ENCODE data around the gene SEMA6D.
A peak's percentile ranks its signal among the peaks of the same experiment; 100 is the strongest.

The SEMA6D gene

GRCh38 chr15:47744496-47744895 lies 27.2 kb downstream of the SEMA6D start:
- Histone ChIP-seq H3K4me3 (ENCODE audit: insufficient read depth in 1 of 2, low read depth in 1 of 2, low read length in 2 of 2) (no peak overlapping the region), H3K36me3 (ENCODE audit: control insufficient read depth in 1 of 2, insufficient read depth in 2 of 2, low read depth in 1 of 2, low read length in 2 of 2) (no peaks in the 10 kb centered on the region), H4K91ac (ENCODE audit: low read length) (no peak overlapping the region), H3K14ac (ENCODE audit: low read length in 2 of 2) (no peak overlapping the region), H3K27me3 (ENCODE audit: control insufficient read depth in 1 of 2, insufficient read depth in 1 of 2, low read length in 2 of 2) (no peaks in the 10 kb centered on the region), H2BK15ac (ENCODE audit: low read depth, poor library complexity, severe bottlenecking) (no peak overlapping the region), H3K18ac (ENCODE audit: low read depth in 1 of 2, low read length in 2 of 2) (no peak overlapping the region), H3K23ac (ENCODE audit: low read length in 2 of 2) (no peak overlapping the region), H2AK5ac (ENCODE audit: low read length, severe bottlenecking) (no peak overlapping the region), H3K4ac (ENCODE audit: low read depth in 1 of 2, low read length in 2 of 2) (no peak overlapping the region), H3K9me3 (ENCODE audit: control insufficient read depth, low read length) (no peaks in the 10 kb centered on the region), H3K9ac (ENCODE audit: low read length) (no peak overlapping the region), H2BK12ac (ENCODE audit: low read length in 2 of 2) (peak overlapping the region in 1 of 2 experiments; percentile 67), H3K4me2 (ENCODE audit: low read length, poor library complexity, severe bottlenecking) (no peak overlapping the region), H3K79me1 (replicated peaks; ENCODE audit: low read length, poor library complexity, severe bottlenecking) (no peaks in the 10 kb centered on the region), H2AFZ (ENCODE audit: low read depth, low read length) (no peak overlapping the region), H4K8ac (ENCODE audit: low read length) (peak overlapping the region; percentile 19), H3K4me1 (ENCODE audit: control insufficient read depth, insufficient read depth, low read depth, low read length) (no peaks in the 10 kb centered on the region), H2BK120ac (ENCODE audit: low read depth, low read length) (no peak overlapping the region), H2BK5ac (ENCODE audit: low read depth, low read length, poor library complexity, severe bottlenecking) (no peak overlapping the region), H3K27ac (ENCODE audit: low read length, poor library complexity, severe bottlenecking) (no peak overlapping the region)
- WGBS: 90% methylated on average over 9 of the region's 10 CpGs
- no peak for DNase-seq

GRCh38 chr15:47744973-47745372 lies 27.7 kb downstream of the SEMA6D start:
- Histone ChIP-seq H3K36me3 (ENCODE audit: control insufficient read depth in 1 of 2, insufficient read depth in 2 of 2, low read depth in 1 of 2, low read length in 2 of 2) (no peaks in the 10 kb centered on the region), H2BK120ac (ENCODE audit: low read depth, low read length) (no peak overlapping the region), H4K8ac (ENCODE audit: low read length) (no peak overlapping the region), H2AK5ac (ENCODE audit: low read length, severe bottlenecking) (no peak overlapping the region), H4K91ac (ENCODE audit: low read length) (no peak overlapping the region), H3K9ac (ENCODE audit: low read length) (no peak overlapping the region), H2AFZ (ENCODE audit: low read depth, low read length) (no peak overlapping the region), H3K79me1 (replicated peaks; ENCODE audit: low read length, poor library complexity, severe bottlenecking) (no peaks in the 10 kb centered on the region), H3K14ac (ENCODE audit: low read length in 2 of 2) (no peak overlapping the region), H3K4ac (ENCODE audit: low read depth in 1 of 2, low read length in 2 of 2) (no peak overlapping the region), H3K4me2 (ENCODE audit: low read length, poor library complexity, severe bottlenecking) (no peak overlapping the region), H3K4me3 (ENCODE audit: insufficient read depth in 1 of 2, low read depth in 1 of 2, low read length in 2 of 2) (no peak overlapping the region), H3K4me1 (ENCODE audit: control insufficient read depth, insufficient read depth, low read depth, low read length) (no peaks in the 10 kb centered on the region), H3K18ac (ENCODE audit: low read depth in 1 of 2, low read length in 2 of 2) (no peak overlapping the region), H3K27me3 (ENCODE audit: control insufficient read depth in 1 of 2, insufficient read depth in 1 of 2, low read length in 2 of 2) (no peaks in the 10 kb centered on the region), H2BK12ac (ENCODE audit: low read length in 2 of 2) (peak overlapping the region; percentile 18 to 59), H3K27ac (ENCODE audit: low read length, poor library complexity, severe bottlenecking) (no peak overlapping the region), H2BK15ac (ENCODE audit: low read depth, poor library complexity, severe bottlenecking) (no peak overlapping the region), H3K23ac (ENCODE audit: low read length in 2 of 2) (no peak overlapping the region), H3K9me3 (ENCODE audit: control insufficient read depth, low read length) (no peaks in the 10 kb centered on the region), H2BK5ac (ENCODE audit: low read depth, low read length, poor library complexity, severe bottlenecking) (no peak overlapping the region)
- WGBS: 95% methylated on average over 1 of the region's 2 CpGs
- DNase-seq: no peak

DNA sequence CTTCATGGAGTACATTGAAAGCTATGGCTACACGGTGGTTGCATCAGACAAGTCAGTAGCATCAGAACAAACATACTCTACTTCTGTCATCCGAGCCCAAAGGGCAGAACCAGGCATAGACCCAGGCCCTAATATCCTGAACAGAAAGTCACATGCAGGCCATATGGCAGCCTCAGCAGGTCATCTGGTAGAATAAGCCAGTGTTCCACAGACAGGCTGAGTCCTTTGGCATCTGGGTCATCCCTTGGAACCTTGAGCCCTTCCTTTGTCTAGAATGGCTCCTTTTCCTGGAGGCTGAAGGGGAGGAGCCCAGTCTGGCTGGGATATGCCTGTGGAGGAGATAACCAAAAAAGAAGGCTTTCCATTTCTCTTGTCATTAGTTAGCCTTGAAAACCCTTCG lies 29.2 kb downstream of the SEMA6D start:
- no peak for DNase-seq

GRCh38 chr15:47750030-47750739 lies 32.9 kb downstream of the SEMA6D start:
- no peak overlapping the region for H2BK5ac ChIP-seq (ENCODE audit: low read depth, low read length, poor library complexity, severe bottlenecking)
- peak overlapping the region; percentile 76 for H4K8ac ChIP-seq (ENCODE audit: low read length)
- H3K4me1 ChIP-seq (ENCODE audit: control insufficient read depth, insufficient read depth, low read depth, low read length): peaks cover 3% of the 10 kb centered on the region
- 0% methylated on average over 1 of the region's 2 CpGs for WGBS
- H2BK12ac ChIP-seq (ENCODE audit: low read length in 2 of 2): peak overlapping the region in 1 of 2 experiments; percentile 76
- H2BK15ac ChIP-seq (ENCODE audit: low read depth, poor library complexity, severe bottlenecking): peak overlapping the region; percentile 57
- no peak overlapping the region for H3K14ac ChIP-seq (ENCODE audit: low read length in 2 of 2)
- no peak overlapping the region for H2AFZ ChIP-seq (ENCODE audit: low read depth, low read length)
- H3K79me1 ChIP-seq (replicated peaks; ENCODE audit: low read length, poor library complexity, severe bottlenecking): no peaks in the 10 kb centered on the region
- H3K18ac ChIP-seq (ENCODE audit: low read depth in 1 of 2, low read length in 2 of 2): peak overlapping the region; percentile 58
- peak overlapping the region; percentile 77 for H3K27ac ChIP-seq (ENCODE audit: low read length, poor library complexity, severe bottlenecking)
- no peaks in the 10 kb centered on the region for H3K36me3 ChIP-seq (ENCODE audit: control insufficient read depth in 1 of 2, insufficient read depth in 2 of 2, low read depth in 1 of 2, low read length in 2 of 2)
- H2BK120ac ChIP-seq (ENCODE audit: low read depth, low read length): peak overlapping the region; percentile 42
- no peak overlapping the region for H3K4ac ChIP-seq (ENCODE audit: low read depth in 1 of 2, low read length in 2 of 2)
- peak; percentile 89 for DNase-seq
- H3K4me2 ChIP-seq (ENCODE audit: low read length, poor library complexity, severe bottlenecking): peak overlapping the region; percentile 27
- H2AK5ac ChIP-seq (ENCODE audit: low read length, severe bottlenecking): peak overlapping the region; percentile 79
- no peak overlapping the region for H4K91ac ChIP-seq (ENCODE audit: low read length)
- H3K4me3 ChIP-seq (ENCODE audit: insufficient read depth in 1 of 2, low read depth in 1 of 2, low read length in 2 of 2): no peak overlapping the region
- H3K23ac ChIP-seq (ENCODE audit: low read length in 2 of 2): no peak overlapping the region
- peaks cover 21% of the 10 kb centered on the region for H3K9me3 ChIP-seq (ENCODE audit: control insufficient read depth, low read length)
- no peaks in the 10 kb centered on the region for H3K27me3 ChIP-seq (ENCODE audit: control insufficient read depth in 1 of 2, insufficient read depth in 1 of 2, low read length in 2 of 2)
- peak overlapping the region; percentile 48 for H3K9ac ChIP-seq (ENCODE audit: low read length)

More for the DNA sequence above, 29.2 kb downstream of the SEMA6D start:
- no peaks in the 10 kb centered on the region for H3K79me1 ChIP-seq (replicated peaks; ENCODE audit: low read length, poor library complexity, severe bottlenecking)
- no peak overlapping the region for H2BK15ac ChIP-seq (ENCODE audit: low read depth, poor library complexity, severe bottlenecking)
- no peak overlapping the region for H2BK12ac ChIP-seq (ENCODE audit: low read length in 2 of 2)
- no peak overlapping the region for H2AFZ ChIP-seq (ENCODE audit: low read depth, low read length)
- no peak overlapping the region for H3K4ac ChIP-seq (ENCODE audit: low read depth in 1 of 2, low read length in 2 of 2)
- H3K4me1 ChIP-seq (ENCODE audit: control insufficient read depth, insufficient read depth, low read depth, low read length): peaks cover 3% of the 10 kb centered on the region
- no peak overlapping the region for H3K27ac ChIP-seq (ENCODE audit: low read length, poor library complexity, severe bottlenecking)
- no peak overlapping the region for H3K23ac ChIP-seq (ENCODE audit: low read length in 2 of 2)
- H4K8ac ChIP-seq (ENCODE audit: low read length): peak overlapping the region; percentile 57
- no peak overlapping the region for H3K9ac ChIP-seq (ENCODE audit: low read length)
- no peak overlapping the region for H4K91ac ChIP-seq (ENCODE audit: low read length)
- H3K4me3 ChIP-seq (ENCODE audit: insufficient read depth in 1 of 2, low read depth in 1 of 2, low read length in 2 of 2): no peak overlapping the region
- H3K18ac ChIP-seq (ENCODE audit: low read depth in 1 of 2, low read length in 2 of 2): peak overlapping the region in 1 of 2 experiments; percentile 46
- H2BK5ac ChIP-seq (ENCODE audit: low read depth, low read length, poor library complexity, severe bottlenecking): no peak overlapping the region
- no peak overlapping the region for H2AK5ac ChIP-seq (ENCODE audit: low read length, severe bottlenecking)
- H3K36me3 ChIP-seq (ENCODE audit: control insufficient read depth in 1 of 2, insufficient read depth in 2 of 2, low read depth in 1 of 2, low read length in 2 of 2): no peaks in the 10 kb centered on the region
- no peaks in the 10 kb centered on the region for H3K27me3 ChIP-seq (ENCODE audit: control insufficient read depth in 1 of 2, insufficient read depth in 1 of 2, low read length in 2 of 2)
- H3K4me2 ChIP-seq (ENCODE audit: low read length, poor library complexity, severe bottlenecking): no peak overlapping the region
- H3K14ac ChIP-seq (ENCODE audit: low read length in 2 of 2): no peak overlapping the region
- no peak overlapping the region for H2BK120ac ChIP-seq (ENCODE audit: low read depth, low read length)
- 97% methylated on average over 3 of the region's 3 CpGs for WGBS
- no peaks in the 10 kb centered on the region for H3K9me3 ChIP-seq (ENCODE audit: control insufficient read depth, low read length)

Measured in mesenchymal stem cell (in vitro differentiated cells and primary cell).